NCI-H1105 treated with DMSO at 0.1 percent for 48 hours (cell line): ENCODE data around the gene LAMB1.

Source experiments
- DNase-seq: peaks from one replicate; lab custom pipeline; 2025; lab: John Stamatoyannopoulos, UW

Gene LAMB1

GRCh38 chr7:107877731-107878382 is 125.1 kb downstream of the LAMB1 start:
- DNase-seq, result no peak

GRCh38 chr7:107876916-107877315 is 126.0 kb downstream of the LAMB1 start:
- no peak for DNase-seq

- peak; percentile 75 for DNase-seq
These were observed 128.1 kb downstream of the LAMB1 start for GRCh38 chr7:107874605-107875446.

GRCh38 chr7:107874111-107874510 is 128.8 kb downstream of the LAMB1 start:
- no peak for DNase-seq
